GM19193 (cell line): ENCODE data around the gene DNAJA1.

ENCODE experiments used
- POLR2A ChIP-seq: IDR thresholded peaks from 4 replicates; pipeline ENCODE4 v1.6.1; 2011; ENCODE audit not compliant: insufficient read depth, insufficient read length; ENCODE audit errors: extremely low read depth

Gene DNAJA1

GRCh38 chr9:33024966-33025571, at the start of gene DNAJA1:
Gene DNAJA1, plus strand, starts transcription at chr9:33025273. Its CDS starts 1,212 bp downstream, at chr9:33026485.
- peak; percentile 100 for TF ChIP-seq POLR2A

- TF ChIP-seq POLR2A: no peak
These were observed 47.0 kb upstream of the DNAJA1 start for GRCh38 chr9:32978051-32978450.

GRCh38 chr9:32986971-32987370, 38.1 kb upstream of the DNAJA1 start:
- TF ChIP-seq POLR2A: no peak

- TF ChIP-seq POLR2A: no peak
These were observed 35.4 kb upstream of the DNAJA1 start for GRCh38 chr9:32989660-32990059.

- no peak for TF ChIP-seq POLR2A
These were observed 33.0 kb upstream of the DNAJA1 start for GRCh38 chr9:32991897-32992594.

- TF ChIP-seq POLR2A: no peak
These were observed 32.4 kb upstream of the DNAJA1 start for GRCh38 chr9:32992595-32993238.

- no peak for TF ChIP-seq POLR2A
These were observed 17.3 kb upstream of the DNAJA1 start for GRCh38 chr9:33007755-33008154.

- TF ChIP-seq POLR2A: no peak
These were observed 13.2 kb upstream of the DNAJA1 start for GRCh38 chr9:33011831-33012230.

- no peak for TF ChIP-seq POLR2A
These were observed 12.6 kb upstream of the DNAJA1 start for GRCh38 chr9:33012328-33013069.

GRCh38 chr9:33013962-33014664, 11.0 kb upstream of the DNAJA1 start:
- no peak for TF ChIP-seq POLR2A

- no peak for TF ChIP-seq POLR2A
These were observed 10.4 kb upstream of the DNAJA1 start for GRCh38 chr9:33014665-33015014.

GRCh38 chr9:33017283-33018041, 7.6 kb upstream of the DNAJA1 start:
- no peak for TF ChIP-seq POLR2A

- TF ChIP-seq POLR2A: no peak
These were observed 5.3 kb upstream of the DNAJA1 start for GRCh38 chr9:33019797-33020196.

GRCh38 chr9:33022303-33022702, 2.8 kb upstream of the DNAJA1 start:
- no peak for TF ChIP-seq POLR2A

- TF ChIP-seq POLR2A: no peak
These were observed 2.3 kb upstream of the DNAJA1 start for GRCh38 chr9:33022755-33023154.

- TF ChIP-seq POLR2A: no peak
These were observed 1.4 kb upstream of the DNAJA1 start for GRCh38 chr9:33023661-33024060.
